Gastrocnemius medialis (tissue), 4 donors: ENCODE results near the gene IFNA21.

ENCODE experiments used
- CTCF ChIP-seq, 5 experiments: fragments of 450-650 bp in 3 of 5; fragments of 200-600 bp in 2 of 5; sonication (generic) in 2 of 5; IDR thresholded peaks in 4 of 5; conservative IDR thresholded peaks in 1 of 5; 1 replicate in 4 of 5; 2 replicates in 1 of 5; pipeline ENCODE4 v1.5.1; 2016 to 2019; ENCODE audit warnings: antibody characterized with exemption in 5 of 5, mild to moderate bottlenecking in 3 of 5, moderate library complexity in 3 of 5
- POLR2A ChIP-seq, 2 donors: fragments of 450-650 bp; IDR thresholded peaks; one replicate each; pipeline ENCODE4 v1.6.1; 2017; ENCODE audit warnings: antibody characterized with exemption in 2 of 2, mild to moderate bottlenecking in 2 of 2, moderate library complexity in 2 of 2

- TF ChIP-seq CTCF (IDR thresholded peaks at IDR 0.05 in 4 of 5, conservative IDR thresholded peaks at IDR 0.05 in 1 of 5) (no peak), POLR2A (IDR thresholded peaks at IDR 0.05) (no peak)
Observed at GRCh38 chr9:21165516-21165915, 944 bp downstream of the IFNA21 start.
